ENCODE results near the gene PCGF6.
"Not testable (repeated sequence)": the region's sequence is repeated elsewhere in the genome, so short reads cannot be mapped to it uniquely, and the experiment has no call there.

Gene PCGF6

GRCh38 chr10:103316087-103316486, 34.9 kb downstream of the PCGF6 start:
- DNase-seq (ENCODE audit: low spot score): no peak

DNA sequence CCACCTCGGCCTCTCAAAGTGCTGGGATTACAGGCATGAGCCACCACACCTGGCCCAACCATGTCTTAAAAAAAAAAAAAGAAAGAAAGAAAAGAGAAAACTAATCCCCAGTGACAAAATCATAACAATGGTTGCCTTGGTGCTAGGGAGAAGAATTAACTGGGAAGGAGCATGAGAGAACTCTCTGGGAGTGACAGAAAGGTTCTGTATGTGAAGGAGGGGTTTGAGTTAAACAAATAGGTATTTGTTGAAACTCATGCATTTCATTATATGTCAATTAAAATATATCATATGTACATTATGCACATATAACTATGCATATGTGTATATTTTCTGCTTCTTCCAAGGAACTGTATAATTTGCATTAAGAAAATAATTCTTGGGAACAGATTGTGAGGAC, 40.7 kb downstream of the PCGF6 start:
- no peak for DNase-seq (ENCODE audit: low spot score)

DNA sequence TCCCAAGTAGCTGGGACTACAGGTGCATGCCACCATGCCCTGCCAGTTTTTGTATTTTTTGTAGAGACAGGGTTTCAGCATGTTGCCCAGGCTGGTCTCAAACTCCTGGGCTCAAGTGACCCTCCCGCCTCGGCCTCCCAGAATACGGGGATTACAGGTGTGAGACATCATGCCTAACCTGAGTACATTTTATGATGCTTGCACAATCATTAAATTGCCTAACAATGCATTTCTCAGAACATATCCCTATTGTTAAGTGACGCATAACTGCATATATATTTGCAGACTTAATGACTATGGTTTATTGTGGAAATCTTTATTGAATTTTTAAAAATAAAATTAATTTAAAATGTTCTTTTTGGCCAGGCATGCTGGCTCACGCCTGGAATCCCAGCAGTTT, 43.3 kb downstream of the PCGF6 start:
- DNase-seq (ENCODE audit: low spot score): no peak

- peak; percentile 51 for DNase-seq (ENCODE audit: low spot score)
Observed at GRCh38 chr10:103295374-103296015, 55.4 kb downstream of the PCGF6 start.

DNA sequence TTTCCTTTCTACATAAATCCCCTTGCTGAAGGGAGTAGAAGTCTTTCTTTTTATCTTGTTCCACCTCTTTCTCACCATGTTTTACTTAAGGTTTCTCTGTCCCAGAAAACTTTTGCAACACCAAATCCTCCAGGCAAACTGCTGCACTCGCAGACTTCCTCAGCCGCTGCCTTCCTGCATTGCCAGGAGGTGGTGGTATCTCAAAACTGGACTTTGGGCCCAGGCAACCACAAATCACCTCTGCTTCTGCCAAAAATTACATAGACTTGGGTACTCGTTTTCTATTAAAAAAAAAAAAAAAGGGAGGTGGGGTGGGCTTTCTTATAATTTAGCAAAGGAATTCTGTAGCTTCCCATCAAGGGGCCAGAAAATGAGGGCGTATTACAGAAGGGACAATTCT, 59.4 kb downstream of the PCGF6 start:
- no peak for DNase-seq (ENCODE audit: low spot score)

GRCh38 chr10:103287992-103288391, 62.9 kb downstream of the PCGF6 start:
- no peak for DNase-seq (ENCODE audit: low spot score)

DNA sequence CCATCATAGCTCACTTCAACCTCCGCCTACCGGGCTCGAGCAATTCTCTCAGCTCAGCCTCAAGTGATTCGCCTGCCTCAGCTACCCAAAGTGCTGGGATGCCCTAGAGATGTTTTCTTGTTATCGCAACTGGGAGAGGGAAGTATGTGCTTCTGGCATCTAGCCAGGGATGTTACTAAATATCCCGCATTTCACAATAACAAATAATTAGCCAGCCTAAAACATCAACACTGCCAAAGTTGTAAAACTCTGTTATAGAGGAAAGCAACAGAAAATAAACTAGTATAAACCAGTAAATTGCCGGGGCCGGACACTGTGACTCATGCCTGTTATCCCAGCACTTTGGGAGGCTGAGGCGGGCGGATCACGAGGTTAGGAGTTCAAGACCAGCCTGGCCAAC, 66.8 kb downstream of the PCGF6 start:
- DNase-seq (ENCODE audit: low spot score): peak; percentile 39

DNA sequence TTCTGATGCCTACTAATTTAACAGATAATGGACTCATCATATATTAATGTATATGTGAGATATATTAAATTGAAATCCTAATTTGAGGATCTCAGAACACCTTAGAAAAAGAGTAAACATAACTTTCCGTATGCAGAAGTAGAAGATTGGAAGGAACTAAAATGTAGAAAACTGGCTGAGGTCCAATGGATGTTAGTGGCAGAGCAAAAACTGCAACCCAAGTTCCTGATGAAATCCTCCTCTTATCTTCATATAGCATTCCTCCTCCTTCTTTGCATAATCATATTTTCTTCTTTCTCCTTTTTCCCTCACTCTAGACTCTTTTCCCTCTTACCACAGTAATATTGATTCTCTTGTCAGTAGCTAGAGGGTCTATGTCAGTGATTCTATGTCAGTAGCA, 68.0 kb downstream of the PCGF6 start:
- no peak for DNase-seq (ENCODE audit: low spot score)

GRCh38 chr10:103281753-103282152, 69.2 kb downstream of the PCGF6 start:
- DNase-seq (ENCODE audit: low spot score): no peak

GRCh38 chr10:103280506-103280905, 70.4 kb downstream of the PCGF6 start:
- no peak for DNase-seq (ENCODE audit: low spot score)

GRCh38 chr10:103280031-103280430, 70.9 kb downstream of the PCGF6 start:
- no peak for DNase-seq (ENCODE audit: low spot score)

GRCh38 chr10:103278862-103279298, 72.1 kb downstream of the PCGF6 start:
- peak; percentile 35 for DNase-seq (ENCODE audit: low spot score)

GRCh38 chr10:103278537-103278823, 72.5 kb downstream of the PCGF6 start:
- no peak for DNase-seq (ENCODE audit: low spot score)

DNA sequence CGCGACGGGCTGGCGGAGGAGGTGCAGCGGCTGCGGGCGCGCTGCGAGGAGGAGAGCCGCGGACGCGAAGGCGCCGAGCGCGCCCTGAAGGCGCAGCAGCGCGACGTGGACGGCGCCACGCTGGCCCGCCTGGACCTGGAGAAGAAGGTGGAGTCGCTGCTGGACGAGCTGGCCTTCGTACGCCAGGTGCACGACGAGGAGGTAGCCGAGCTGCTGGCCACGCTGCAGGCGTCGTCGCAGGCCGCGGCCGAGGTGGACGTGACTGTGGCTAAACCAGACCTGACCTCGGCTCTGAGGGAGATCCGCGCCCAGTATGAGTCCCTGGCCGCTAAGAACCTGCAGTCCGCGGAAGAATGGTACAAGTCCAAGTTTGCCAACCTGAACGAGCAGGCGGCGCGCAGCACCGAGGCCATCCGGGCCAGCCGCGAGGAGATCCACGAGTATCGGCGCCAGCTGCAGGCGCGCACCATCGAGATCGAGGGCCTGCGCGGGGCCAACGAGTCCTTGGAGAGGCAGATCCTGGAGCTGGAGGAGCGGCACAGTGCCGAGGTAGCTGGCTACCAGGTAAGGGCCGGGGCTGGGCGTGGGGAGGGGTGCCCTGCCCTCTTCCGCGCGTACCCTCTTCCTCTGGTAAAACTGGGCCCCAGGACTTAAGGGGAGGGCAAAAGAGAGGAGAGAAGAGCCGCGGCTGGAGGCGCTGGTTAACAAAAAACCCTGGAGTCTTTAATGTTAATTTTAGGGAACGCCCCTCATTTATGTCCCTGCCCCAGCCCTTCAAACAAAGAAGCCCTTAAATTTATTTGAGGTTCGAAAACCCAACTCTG, 73.0 kb downstream of the PCGF6 start:
- no peak for DNase-seq (ENCODE audit: low spot score)

DNA sequence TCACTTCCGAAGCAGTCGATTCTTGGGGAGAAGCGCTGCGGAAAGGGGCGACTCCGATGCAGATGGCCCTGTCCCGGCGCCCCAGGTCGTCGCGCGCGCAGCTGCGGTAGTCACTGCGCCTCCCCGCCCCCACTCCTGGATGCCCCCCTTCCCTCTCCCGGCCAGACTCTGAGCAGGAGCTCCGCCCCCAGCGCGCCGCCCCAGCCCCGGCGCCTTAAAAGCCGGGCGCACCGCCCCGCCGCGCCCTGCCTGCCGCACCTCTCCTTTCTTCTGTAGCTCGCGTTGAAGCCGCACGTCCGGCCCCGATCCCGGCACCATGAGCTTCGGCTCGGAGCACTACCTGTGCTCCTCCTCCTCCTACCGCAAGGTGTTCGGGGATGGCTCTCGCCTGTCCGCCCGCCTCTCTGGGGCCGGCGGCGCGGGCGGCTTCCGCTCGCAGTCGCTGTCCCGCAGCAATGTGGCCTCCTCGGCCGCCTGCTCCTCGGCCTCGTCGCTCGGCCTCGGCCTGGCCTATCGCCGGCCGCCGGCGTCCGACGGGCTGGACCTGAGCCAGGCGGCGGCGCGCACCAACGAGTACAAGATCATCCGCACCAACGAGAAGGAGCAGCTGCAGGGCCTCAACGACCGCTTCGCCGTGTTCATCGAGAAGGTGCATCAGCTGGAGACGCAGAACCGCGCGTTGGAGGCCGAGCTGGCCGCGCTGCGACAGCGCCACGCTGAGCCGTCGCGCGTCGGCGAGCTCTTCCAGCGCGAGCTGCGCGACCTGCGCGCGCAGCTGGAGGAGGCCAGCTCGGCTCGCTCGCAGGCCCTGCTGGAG, 73.8 kb downstream of the PCGF6 start, which contains the start of gene INA:
Gene INA (plus strand): TSS at position 243 of the 817 bp plus-strand sequence. CDS start 74 bp downstream, at position 317.
- DNase-seq (ENCODE audit: low spot score): peak; percentile 38

DNA sequence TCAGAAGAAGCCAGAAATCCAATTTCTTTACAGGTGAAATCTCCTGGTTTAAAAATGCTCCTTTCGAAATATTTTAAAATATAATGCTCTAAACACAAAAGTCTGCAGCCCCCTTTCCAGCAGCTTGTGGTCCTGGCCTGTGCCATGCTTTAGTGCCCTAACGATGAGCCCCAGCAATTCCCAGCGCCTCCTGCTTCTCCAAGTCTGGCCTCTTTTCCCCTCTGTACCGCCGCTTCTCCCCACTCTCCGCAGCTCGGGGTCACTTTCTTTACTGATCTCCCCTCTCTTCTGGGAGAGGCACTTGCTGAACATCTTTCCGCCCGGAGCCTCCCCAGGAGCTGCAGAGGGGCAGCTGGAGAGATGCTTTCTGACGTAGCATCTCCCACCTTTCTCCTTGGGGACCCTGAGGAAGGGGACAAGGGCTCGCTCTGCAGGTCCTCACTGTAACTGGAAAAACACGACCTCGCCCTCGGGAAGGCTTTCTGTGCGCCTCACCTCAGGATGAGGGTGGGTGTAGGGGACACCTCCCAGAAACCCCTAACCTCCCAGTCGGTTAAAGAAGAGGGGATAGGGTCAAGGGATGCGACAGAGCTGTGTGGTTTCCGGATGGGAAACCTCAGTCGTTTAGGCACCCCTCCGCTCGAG, 74.6 kb downstream of the PCGF6 start:
- DNase-seq (ENCODE audit: low spot score): no peak

DNA sequence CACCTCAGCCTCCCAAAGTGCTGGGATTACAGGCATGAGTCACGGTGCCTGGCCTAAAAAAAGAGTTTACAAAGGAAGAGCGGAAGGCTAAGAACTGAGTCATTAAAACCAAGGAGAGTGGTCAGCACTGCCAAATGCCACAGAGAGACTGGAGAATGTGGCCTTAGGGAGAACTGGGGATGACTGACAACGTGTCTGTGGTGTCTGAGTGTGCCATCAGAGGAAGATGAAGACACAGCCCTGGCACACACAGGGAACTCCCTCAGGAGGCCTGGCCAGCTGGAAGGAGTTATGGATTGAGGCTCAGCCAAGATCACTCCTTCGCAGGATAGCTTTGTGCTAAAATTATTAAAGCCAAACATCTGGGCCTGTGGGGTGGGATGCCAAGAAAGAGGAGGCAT, 77.9 kb downstream of the PCGF6 start:
- DNase-seq (ENCODE audit: low spot score): peak; percentile 98

GRCh38 chr10:103265717-103266329, 85.1 kb downstream of the PCGF6 start:
- peak; percentile 61 for DNase-seq (ENCODE audit: low spot score)

DNA sequence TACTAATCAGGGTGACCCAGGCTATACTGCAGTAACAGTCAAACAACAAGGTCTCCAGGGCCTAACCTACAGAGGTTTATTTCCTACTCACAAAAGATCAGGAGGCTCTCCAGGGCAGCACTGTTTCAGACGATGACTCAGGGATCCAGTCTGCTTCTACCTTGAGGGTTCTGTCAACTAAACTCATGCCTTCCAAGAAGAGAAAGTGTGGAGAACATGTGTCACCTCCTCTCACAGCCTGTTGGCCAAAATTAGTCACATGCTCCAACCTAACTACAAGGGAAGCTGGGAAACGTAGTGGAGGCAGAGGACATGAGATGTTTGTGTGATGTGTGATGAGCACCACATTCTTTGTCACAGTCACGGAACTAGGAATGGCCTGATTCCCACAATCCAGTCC, 88.7 kb downstream of the PCGF6 start:
- no peak for DNase-seq (ENCODE audit: low spot score)

- DNase-seq (ENCODE audit: low spot score): no peak
Observed at GRCh38 chr10:103259989-103260388, 91.0 kb downstream of the PCGF6 start.

- DNase-seq (ENCODE audit: low spot score): not testable (repeated sequence)
Observed at GRCh38 chr10:103258928-103259327, 92.0 kb downstream of the PCGF6 start.

DNA sequence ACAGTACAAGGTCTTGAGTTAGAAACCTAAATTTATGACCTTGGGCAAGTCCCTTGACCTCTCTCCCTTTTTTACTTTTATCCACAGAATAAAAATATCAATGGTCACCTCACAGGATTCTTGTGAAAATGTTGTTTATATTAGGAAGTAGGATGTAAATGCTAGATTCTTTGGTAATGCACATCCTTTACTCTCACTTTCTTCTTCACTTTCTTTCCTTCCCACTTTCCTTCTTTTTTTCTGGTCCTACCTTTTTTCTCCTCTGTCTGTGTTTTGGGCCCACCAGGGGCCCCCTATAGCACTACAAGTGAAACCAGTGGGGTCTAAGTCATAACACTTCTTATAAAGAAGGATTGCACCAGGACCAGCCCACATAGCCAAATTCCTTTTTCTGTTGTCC, 93.1 kb downstream of the PCGF6 start:
- DNase-seq (ENCODE audit: low spot score): no peak

Data from AG08395 (cell line).